BJ (cell line): Measurements from ENCODE around the gene CRAMP1. TPM values are rescaled to one million over a fixed set of nuclear protein-coding genes. Genes with fewer than 3 reads are reported as not detected.

ENCODE experiments used
- CTCF ChIA-PET: fragments of 350-600 bp; formaldehyde crosslinking; extraction: SDS; loops from one replicate; lab custom pipeline; 2021; ENCODE audit warnings: antibody characterized with exemption, inconsistent platforms; lab: Yijun Ruan, JAX
- POLR2A ChIA-PET: fragments of 300-600 bp; sonication (Branson Sonifier 250); formaldehyde crosslinking; extraction: SDS; loops from one replicate; lab custom pipeline; 2021; ENCODE audit warnings: antibody characterized with exemption; lab: Charles Lee
- DNase-seq: peaks from one replicate; pipeline ENCODE4 v3.0.0-alpha.2; 2011; ENCODE audit warnings: low read depth
- H3K27me3 ChIP-seq: 2 replicates; pipeline ENCODE4 v1.6.0; 2011; ENCODE audit warnings: low read length; ENCODE audit not compliant: control insufficient read depth, insufficient read depth
- H3K36me3 ChIP-seq: 2 replicates; pipeline ENCODE4 v1.5.1; 2011; ENCODE audit warnings: low read length; ENCODE audit not compliant: control insufficient read depth, insufficient read depth
- H3K4me3 ChIP-seq: 2 replicates; pipeline ENCODE4 v1.5.1; 2011; ENCODE audit warnings: low read depth, mild to moderate bottlenecking, control low read depth, low read length
- CTCF ChIP-seq: IDR thresholded peaks from 2 replicates; pipeline ENCODE4 v1.5.1; 2011; ENCODE audit warnings: low read depth, mild to moderate bottlenecking, control low read depth, inconsistent platforms, low read length, moderate library complexity; ENCODE audit not compliant: insufficient read depth
- polyA plus RNA-seq: library from polyadenylated mRNA; depleted of rRNA; stranded (reverse); fragments of >200 nt; gene quantifications from 2 replicates; pipeline ENCODE4 v1.2.3, GENCODE V29; 2011

Gene CRAMP1
- polyA plus RNA-seq, 1 experiment, result 8.0 TPM

GRCh38 chr16:1620391-1620790 is 8.2 kb downstream of the CRAMP1 start:
- DNase-seq, result no peak
- ChIA-PET POLR2A (no interaction called here), CTCF (no interaction called here)
- no peaks in the 10 kb centered on the region for H3K27me3 ChIP-seq
- peaks cover 16% of the 10 kb centered on the region for H3K36me3 ChIP-seq
- no peak for TF ChIP-seq CTCF
- H3K4me3 ChIP-seq, result no peak overlapping the region

- ChIA-PET POLR2A (no interaction called here), CTCF (no interaction called here)
- Histone ChIP-seq H3K36me3 (peaks cover 16% of the 10 kb centered on the region), H3K4me3 (no peak overlapping the region), H3K27me3 (no peaks in the 10 kb centered on the region)
- DNase-seq, result no peak
- no peak for TF ChIP-seq CTCF
Measured at GRCh38 chr16:1621851-1622250, 9.7 kb downstream of the CRAMP1 start.

DNA sequence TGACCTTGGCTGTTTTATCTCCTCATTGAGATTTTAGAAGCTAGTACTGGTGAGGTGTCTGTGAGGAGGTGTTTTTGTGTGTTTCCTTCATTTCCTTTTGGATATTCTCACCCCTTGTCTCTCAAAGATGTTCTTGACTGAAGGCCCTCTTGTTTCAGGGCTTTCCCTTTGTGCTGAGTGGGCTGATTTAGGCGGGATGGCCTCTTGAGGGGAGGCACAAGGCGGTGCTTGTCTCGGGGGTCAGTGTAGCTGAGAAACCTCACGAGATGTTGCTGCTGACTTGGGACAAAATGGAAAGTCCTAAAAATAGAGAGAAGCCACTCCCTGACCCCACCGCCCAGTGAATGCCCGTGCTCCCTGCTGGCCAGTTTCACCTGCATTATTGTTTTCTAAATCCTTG is 14.2 kb downstream of the CRAMP1 start:
- POLR2A ChIA-PET, result no interaction called here
- no peak for TF ChIP-seq CTCF
- no peak for DNase-seq

GRCh38 chr16:1626776-1627175 is 14.6 kb downstream of the CRAMP1 start:
- no peak for TF ChIP-seq CTCF
- no peak for DNase-seq
- POLR2A ChIA-PET, result no interaction called here
- H3K36me3 ChIP-seq, result peaks cover 16% of the 10 kb centered on the region
- no peak overlapping the region for H3K4me3 ChIP-seq
- CTCF ChIA-PET, result no interaction called here
- no peaks in the 10 kb centered on the region for H3K27me3 ChIP-seq

More for the DNA sequence above, 14.2 kb downstream of the CRAMP1 start:
- no peak overlapping the region for H3K4me3 ChIP-seq
- CTCF ChIA-PET, result no interaction called here
- peaks cover 17% of the 10 kb centered on the region for H3K36me3 ChIP-seq
- H3K27me3 ChIP-seq, result no peaks in the 10 kb centered on the region

GRCh38 chr16:1630450-1631213 is 18.5 kb downstream of the CRAMP1 start:
- CTCF ChIA-PET, result no interaction called here
- POLR2A ChIA-PET, result no interaction called here
- DNase-seq, result no peak
- Histone ChIP-seq H3K27me3 (no peaks in the 10 kb centered on the region), H3K36me3 (peaks cover 35% of the 10 kb centered on the region), H3K4me3 (no peak overlapping the region)
- no peak for TF ChIP-seq CTCF
